HCT116 (cell line): ENCODE data around the gene DBP. TPM values are rescaled to one million over a fixed set of nuclear protein-coding genes. Genes with fewer than 3 reads are reported as not detected.

Experiments
- ATAC-seq: fragments of 200-7000 bp; cut with Tn5 transposase; 2 replicates; pipeline ENCODE4 v1.9.1; 2020; ENCODE audit warnings: mild to moderate bottlenecking, moderate library complexity
- BruUV-seq: library from RNA; stranded (reverse); fragments of 400-500 nt; replicated peaks from 2 replicates; lab custom pipeline; 2021; lab: Mats Ljungman, UMichigan
- CTCF ChIA-PET: fragments of 300-600 bp; sonication (Branson Sonifier 250); formaldehyde crosslinking; loops from one replicate; lab custom pipeline; 2021; ENCODE audit warnings: antibody characterized with exemption; lab: Charles Lee
- POLR2A ChIA-PET: fragments of 300-600, 350-600 bp; sonication (Branson Sonifier 250); formaldehyde crosslinking; loops from one replicate; lab custom pipeline; 2021; ENCODE audit warnings: antibody characterized with exemption; lab: Charles Lee
- RAD21 ChIA-PET, 2 experiments: fragments of 300-600 bp; sonication (Branson Sonifier 250); formaldehyde crosslinking; loops; one replicate each; lab custom pipeline; 2023; ENCODE audit warnings: low total read pairs in 2 of 2; ENCODE audit not compliant: uncharacterized antibody in 2 of 2, unreplicated experiment in 2 of 2, low non-redundant PET in 1 of 2; lab: Charles Lee
- DNase-seq: peaks from one replicate; pipeline ENCODE4 v3.0.0-alpha.2; 2010; ENCODE audit warnings: low read depth, low spot score
- H2AFZ ChIP-seq: fragments of 200-600 bp; shearing (Covaris generic), sonication (generic); 2 replicates; pipeline ENCODE4 v1.6.1; 2017; ENCODE audit warnings: low read depth, mixed run types, mixed read lengths, antibody characterized with exemption, low read length; ENCODE audit not compliant: poor library complexity, severe bottlenecking
- H3K27ac ChIP-seq: 2 replicates; pipeline ENCODE4 v1.5.1; 2012; ENCODE audit warnings: low read depth, low read length
- H3K27me3 ChIP-seq: fragments of 200-600 bp; sonication (generic); 2 replicates; pipeline ENCODE4 v1.6.1; 2016; ENCODE audit warnings: mixed run types, low read length, mixed read lengths; ENCODE audit not compliant: insufficient read depth
- H3K36me3 ChIP-seq, 2 experiments: fragments of 200-500 bp in 1 of 2; fragments of 200-600 bp in 1 of 2; sonication (Bioruptor generic) in 1 of 2; sonication (generic) in 1 of 2; 2 replicates each; pipeline versions ENCODE4 v1.5.1 to v1.6.1; 2014 to 2016; ENCODE audit warnings: low read length in 2 of 2, inconsistent platforms in 1 of 2, mixed read lengths in 1 of 2, mixed run types in 1 of 2; ENCODE audit not compliant: insufficient read depth in 2 of 2, control insufficient read depth in 1 of 2
- H3K4me1 ChIP-seq, 2 experiments: fragments of 200-600 bp in 1 of 2; sonication (generic) in 1 of 2; 2 replicates each; pipeline versions ENCODE4 v1.5.1 to v1.6.1; 2012 to 2017; ENCODE audit warnings: low read length in 2 of 2, inconsistent platforms in 1 of 2, mild to moderate bottlenecking in 1 of 2, mixed read lengths in 1 of 2, mixed run types in 1 of 2, moderate library complexity in 1 of 2; ENCODE audit not compliant: insufficient read depth in 2 of 2, control insufficient read depth in 1 of 2
- H3K4me2 ChIP-seq: fragments of 200-600 bp; sonication (generic); 2 replicates; pipeline ENCODE4 v1.6.1; 2017; ENCODE audit warnings: mixed run types, low read length, mixed read lengths
- H3K4me3 ChIP-seq, 2 experiments: fragments of 200-600 bp in 1 of 2; sonication (generic) in 1 of 2; replicated peaks in 1 of 2; 2 replicates each; pipeline ENCODE4 v1.5.1; 2011 to 2016; ENCODE audit warnings: low read length in 2 of 2, control low read depth in 1 of 2, low read depth in 1 of 2, mild to moderate bottlenecking in 1 of 2, mixed read lengths in 1 of 2, mixed run types in 1 of 2
- H3K79me2 ChIP-seq: fragments of 200-600 bp; sonication (generic); 2 replicates; pipeline ENCODE4 v1.6.1; 2017; ENCODE audit warnings: mild to moderate bottlenecking, mixed run types, low read length, moderate library complexity, mixed read lengths; ENCODE audit not compliant: insufficient read depth
- H3K9ac ChIP-seq: fragments of 200-600 bp; sonication (generic); 2 replicates; pipeline ENCODE4 v1.6.1; 2016; ENCODE audit warnings: low read length, mixed read lengths
- H3K9me2 ChIP-seq: fragments of 200-600 bp; sonication (generic), shearing (Covaris generic); 2 replicates; pipeline ENCODE4 v1.6.1; 2017; ENCODE audit warnings: mixed run types, mild to moderate bottlenecking, moderate library complexity; ENCODE audit not compliant: insufficient read depth
- H3K9me3 ChIP-seq, 2 experiments: fragments of 200-500 bp in 1 of 2; fragments of 200-600 bp in 1 of 2; sonication (Bioruptor generic) in 1 of 2; sonication (generic) in 1 of 2; 2 replicates each; pipeline ENCODE4 v1.6.1; 2014 to 2017; ENCODE audit warnings: low read length in 2 of 2, mixed read lengths in 2 of 2, inconsistent platforms in 1 of 2, low read depth in 1 of 2, mild to moderate bottlenecking in 1 of 2, mixed run types in 1 of 2, moderate library complexity in 1 of 2; ENCODE audit not compliant: control insufficient read depth in 1 of 2, insufficient read depth in 1 of 2
- H4K20me1 ChIP-seq: fragments of 200-600 bp; sonication (generic), shearing (Covaris generic); 2 replicates; pipeline ENCODE4 v1.6.1; 2017; ENCODE audit warnings: mixed run types, mild to moderate bottlenecking, moderate library complexity; ENCODE audit not compliant: insufficient read depth
- CEBPB ChIP-seq: IDR thresholded peaks from 2 replicates; pipeline ENCODE4 v1.6.1; 2012; ENCODE audit warnings: low read depth
- ELF1 ChIP-seq: IDR thresholded peaks from 2 replicates; pipeline ENCODE4 v1.6.1; 2012; ENCODE audit warnings: low read depth, borderline replicate concordance
- EZH2 ChIP-seq: fragments of 200-600 bp; sonication (generic); IDR thresholded peaks from 2 replicates; pipeline ENCODE4 v1.6.1; 2017; ENCODE audit warnings: antibody characterized with exemption, mixed run types
- EZH2phosphoT487 ChIP-seq: fragments of 200-600 bp; IDR thresholded peaks from 2 replicates; pipeline ENCODE4 v1.6.1; 2018; ENCODE audit warnings: antibody characterized with exemption, borderline replicate concordance
- FOSL1 ChIP-seq: IDR thresholded peaks from 2 replicates; pipeline ENCODE4 v1.6.1; 2012; ENCODE audit warnings: low read depth
- JUND ChIP-seq: IDR thresholded peaks from 2 replicates; pipeline ENCODE4 v1.6.1; 2012
- POLR2AphosphoS5 ChIP-seq: IDR thresholded peaks from 2 replicates; pipeline ENCODE4 v1.6.1; 2011; ENCODE audit warnings: mild to moderate bottlenecking, low read depth, low read length, moderate library complexity
- RAD21 ChIP-seq: IDR thresholded peaks from 2 replicates; pipeline ENCODE4 v1.6.1; 2012; ENCODE audit warnings: low read depth, mild to moderate bottlenecking
- REST ChIP-seq: IDR thresholded peaks from 2 replicates; pipeline ENCODE4 v1.6.1; 2012; ENCODE audit warnings: low read depth
- SRF ChIP-seq: IDR thresholded peaks from 2 replicates; pipeline ENCODE4 v1.6.1; 2012; ENCODE audit warnings: low read depth
- TCF7L2 ChIP-seq: IDR thresholded peaks from 2 replicates; pipeline ENCODE4 v1.7.0; 2011; ENCODE audit warnings: borderline replicate concordance, inconsistent platforms; ENCODE audit not compliant: insufficient read depth, insufficient read length; ENCODE audit errors: extremely low read depth
- ZBTB33 ChIP-seq: IDR thresholded peaks from 2 replicates; pipeline ENCODE4 v1.6.1; 2011; ENCODE audit warnings: mild to moderate bottlenecking, low read length, moderate library complexity; ENCODE audit not compliant: insufficient replicate concordance; ENCODE audit errors: extremely low read depth
- ZFX ChIP-seq: fragments of 450-650 bp; IDR thresholded peaks from 2 replicates; pipeline ENCODE4 v1.6.1; 2017
- intact Hi-C: fragments of 100-400 bp; cut with micrococcal nuclease; formaldehyde crosslinking; loops from 2 replicates; pipeline ENCODE4 v1.10.0; 2022
- total RNA-seq: library from RNA; stranded (reverse); gene quantifications from one replicate; pipeline ENCODE4 v1.2.1, GENCODE V29; 2021; ENCODE audit not compliant: unreplicated experiment

The DBP gene
- total RNA-seq, 1 experiment from 2014 or later, result 45.9 TPM

GRCh38 chr19:48664476-48664875 lies 27.3 kb upstream of the DBP start:
- ChIA-PET CTCF (no interaction called here), POLR2A (no interaction called here), RAD21 (no interaction called here)
- Histone ChIP-seq H3K27me3 (no peaks in the 10 kb centered on the region), H3K4me3 (no peak overlapping the region), H3K27ac (no peak overlapping the region), H3K9me2 (no peaks in the 10 kb centered on the region), H3K4me2 (no peak overlapping the region), H3K36me3 (no peaks in the 10 kb centered on the region), H3K9me3 (no peaks in the 10 kb centered on the region), H3K79me2 (no peaks in the 10 kb centered on the region), H3K9ac (no peak overlapping the region), H2AFZ (no peak overlapping the region), H3K4me1 (peaks cover 2 to 17% of the 10 kb centered on the region in 2 experiments; a peak in 3 of 4 replicates), H4K20me1 (no peaks in the 10 kb centered on the region)
- no peak for DNase-seq
- BruUV-seq, result no TSS peak
- ATAC-seq, result no peak
- intact Hi-C loops, result no loop called here
- no peak for TF ChIP-seq REST
- no peak for TF ChIP-seq CEBPB
- TF ChIP-seq JUND, result no peak
- TF ChIP-seq EZH2, result no peak
- TF ChIP-seq POLR2AphosphoS5, result no peak
- TF ChIP-seq ELF1, result no peak
- no peak for TF ChIP-seq ZBTB33
- no peak for TF ChIP-seq FOSL1
- no peak for TF ChIP-seq ZFX
- no peak for TF ChIP-seq EZH2phosphoT487
- no peak for TF ChIP-seq SRF
- TF ChIP-seq RAD21, result no peak
- TF ChIP-seq TCF7L2, result no peak
